GM23338 (cell line): ENCODE results near the gene KCTD18. TPM values are rescaled to one million over a fixed set of nuclear protein-coding genes. Genes with fewer than 3 reads are reported as not detected.

Source experiments
- ATAC-seq: fragments of 200-7000 bp; cut with Tn5 transposase; 3 replicates; pipeline ENCODE4 v1.9.1; 2020
- DNase-seq: peaks from one replicate; pipeline ENCODE4 v3.0.0-alpha.2; 2015; ENCODE audit warnings: low spot score
- H2AFZ ChIP-seq: fragments of 200-600 bp; sonication (generic); 2 replicates; pipeline ENCODE4 v1.8.0; 2016; ENCODE audit warnings: antibody characterized with exemption, mild to moderate bottlenecking, moderate library complexity
- H3F3A ChIP-seq: fragments of 200-600 bp; sonication (generic); replicated peaks from 2 replicates; pipeline ENCODE4 v1.8.0; 2017; ENCODE audit warnings: antibody characterized with exemption, mixed run types, low read depth
- H3K27ac ChIP-seq: fragments of 200-600 bp; sonication (generic); 2 replicates; pipeline ENCODE4 v1.6.1; 2016; ENCODE audit warnings: low read depth
- H3K27me3 ChIP-seq: fragments of 200-600 bp; sonication (generic); 2 replicates; pipeline ENCODE4 v1.8.0; 2016; ENCODE audit warnings: mild to moderate bottlenecking, mixed run types, moderate library complexity; ENCODE audit not compliant: insufficient read depth
- H3K36me3 ChIP-seq: fragments of 200-600 bp; sonication (generic); 2 replicates; pipeline ENCODE4 v1.8.0; 2016; ENCODE audit warnings: mild to moderate bottlenecking; ENCODE audit not compliant: insufficient read depth
- H3K4me1 ChIP-seq: fragments of 200-600 bp; sonication (generic); 2 replicates; pipeline ENCODE4 v1.8.0; 2016; ENCODE audit warnings: mild to moderate bottlenecking, moderate library complexity; ENCODE audit not compliant: insufficient read depth
- H3K4me2 ChIP-seq: fragments of 200-600 bp; sonication (generic); 2 replicates; pipeline ENCODE4 v1.7.1; 2017; ENCODE audit warnings: mixed run types
- H3K4me3 ChIP-seq: fragments of 200-600 bp; sonication (generic); 2 replicates; pipeline ENCODE4 v1.6.1; 2016; ENCODE audit warnings: mixed run types
- H3K79me2 ChIP-seq: fragments of 200-600 bp; sonication (generic); replicated peaks from 2 replicates; pipeline ENCODE4 v1.8.0; 2017; ENCODE audit warnings: mild to moderate bottlenecking; ENCODE audit not compliant: insufficient read depth
- H3K9me2 ChIP-seq: fragments of 200-600 bp; sonication (generic); 2 replicates; pipeline ENCODE4 v1.8.0; 2017; ENCODE audit not compliant: insufficient read depth
- H4K20me1 ChIP-seq: fragments of 200-600 bp; sonication (generic); replicated peaks from 2 replicates; pipeline ENCODE4 v1.8.0; 2017; ENCODE audit warnings: mild to moderate bottlenecking; ENCODE audit not compliant: insufficient read depth
- H3K27ac Mint-ChIP-seq: 2 replicates; pipeline ENCODE4 v1.8.0; 2020; ENCODE audit warnings: inconsistent platforms, mild to moderate bottlenecking, moderate library complexity, mixed read lengths
- H3K27me3 Mint-ChIP-seq: 3 replicates; pipeline ENCODE4 v1.8.0; 2022; ENCODE audit warnings: low read depth, mild to moderate bottlenecking, moderate library complexity, mixed read lengths, inconsistent platforms; ENCODE audit not compliant: insufficient read depth, poor library complexity
- H3K36me3 Mint-ChIP-seq: 3 replicates; pipeline ENCODE4 v1.8.0; 2021; ENCODE audit warnings: low read depth, mild to moderate bottlenecking, inconsistent platforms, moderate library complexity, mixed read lengths
- H3K4me1 Mint-ChIP-seq: 3 replicates; pipeline ENCODE4 v1.8.0; 2020; ENCODE audit warnings: mild to moderate bottlenecking, inconsistent platforms, mixed read lengths
- H3K4me3 Mint-ChIP-seq: 3 replicates; pipeline ENCODE4 v1.8.0; 2021; ENCODE audit warnings: moderate library complexity, mild to moderate bottlenecking, inconsistent platforms, mixed read lengths
- H3K9me3 Mint-ChIP-seq: 3 replicates; pipeline ENCODE4 v1.8.0; 2020; ENCODE audit warnings: moderate library complexity, mild to moderate bottlenecking, inconsistent platforms, mixed read lengths
- CREB1 ChIP-seq: fragments of 250-450 bp; sonication (Bioruptor Pico); IDR thresholded peaks from 2 replicates; pipeline ENCODE4 v1.5.0; 2020; ENCODE audit warnings: low read depth, mild to moderate bottlenecking, moderate library complexity
- CTCF ChIP-seq, 2 experiments: fragments of 200-600 bp in 1 of 2; sonication (generic) in 1 of 2; conservative IDR thresholded peaks; 2 replicates each; pipeline versions ENCODE4 v1.5.1 to v1.6.1; 2016 to 2017; ENCODE audit warnings: antibody characterized with exemption in 2 of 2, low read depth in 2 of 2, mild to moderate bottlenecking in 2 of 2, moderate library complexity in 1 of 2
- ETS1 ChIP-seq: IDR thresholded peaks from 2 replicates; pipeline ENCODE4 v1.6.1; 2016; ENCODE audit warnings: antibody characterized with exemption
- EZH2 ChIP-seq: fragments of 200-600 bp; sonication (generic); IDR thresholded peaks from one replicate; pipeline ENCODE4 v1.8.0; 2017; ENCODE audit warnings: antibody characterized with exemption, mild to moderate bottlenecking, low read depth; ENCODE audit not compliant: unreplicated experiment
- EZH2phosphoT487 ChIP-seq: fragments of 200-600 bp; sonication (generic); IDR thresholded peaks from one replicate; pipeline ENCODE4 v1.8.1; 2018; ENCODE audit warnings: antibody characterized with exemption; ENCODE audit not compliant: unreplicated experiment
- NANOG ChIP-seq: IDR thresholded peaks from 2 replicates; pipeline ENCODE4 v1.6.1; 2016; ENCODE audit warnings: antibody characterized with exemption, borderline replicate concordance
- POLR2AphosphoS5 ChIP-seq: IDR thresholded peaks from 2 replicates; pipeline ENCODE4 v1.6.1; 2016; ENCODE audit warnings: antibody characterized with exemption, low read depth
- REST ChIP-seq: IDR thresholded peaks from one replicate; pipeline ENCODE4 v1.6.1; 2018; ENCODE audit warnings: antibody characterized with exemption; ENCODE audit not compliant: unreplicated experiment
- STAT1 ChIP-seq: IDR thresholded peaks from one replicate; pipeline ENCODE4 v1.6.1; 2016; ENCODE audit warnings: antibody characterized with exemption; ENCODE audit not compliant: unreplicated experiment
- ZNF114 ChIP-seq: fragments of 250-450 bp; sonication (Bioruptor Pico); IDR thresholded peaks from 2 replicates; pipeline ENCODE4 v1.5.0; 2020; ENCODE audit warnings: mild to moderate bottlenecking, moderate library complexity
- ZNF331 ChIP-seq: fragments of 250-450 bp; sonication (Bioruptor Pico); IDR thresholded peaks from 2 replicates; pipeline ENCODE4 v1.5.0; 2020; ENCODE audit warnings: low read depth, mild to moderate bottlenecking, moderate library complexity
- ZNF462 ChIP-seq: fragments of 250-450 bp; sonication (Bioruptor Pico); IDR thresholded peaks from 2 replicates; pipeline ENCODE4 v1.5.0; 2020; ENCODE audit warnings: mild to moderate bottlenecking, moderate library complexity
- polyA plus RNA-seq: library from polyadenylated mRNA; unstranded; fragments of >200 nt; fragmentation: Nextera tagmentation; extraction: Ambion mirVana; gene quantifications from 2 replicates; pipeline ENCODE4 v1.2.1, GENCODE V29; 2016
- total RNA-seq: library from RNA; depleted of rRNA; stranded (reverse); fragments of >200 nt; shearing (Covaris generic); gene quantifications from 2 replicates; pipeline ENCODE4 v1.2.3, GENCODE V29; 2014

KCTD18 gene
- total and polyA plus RNA-seq, 2 experiments from 2014 or later, result 3.3 to 4.7 TPM

GRCh38 chr2:200534572-200534971 is 24.7 kb upstream of the KCTD18 start (continued):
- TF ChIP-seq CTCF (conservative IDR thresholded peaks at IDR 0.05; ENCODE audit: low read depth in 2 of 2) (no peak), EZH2 (no peak), REST (no peak), POLR2AphosphoS5 (no peak), CREB1 (CRISPR knock-in tag) (no peak)

- Histone ChIP-seq H3K4me1 (no peaks in the 10 kb centered on the region), H3K36me3 (peaks cover 15% of the 10 kb centered on the region), H4K20me1 (peaks cover 3% of the 10 kb centered on the region), H3K4me2 (no peak overlapping the region), H3K79me2 (peaks cover 21% of the 10 kb centered on the region), H3F3A (no peaks in the 10 kb centered on the region), H2AFZ (no peak overlapping the region), H3K9me2 (no peaks in the 10 kb centered on the region), H3K4me3 (no peak overlapping the region), H3K27ac (no peak overlapping the region), H3K27me3 (no peaks in the 10 kb centered on the region)
- Mint-ChIP-seq H3K27me3 (no peaks in the 10 kb centered on the region), H3K36me3 (peaks cover 4% of the 10 kb centered on the region; the same call in 1 of the 3 replicates), H3K27ac (no peak overlapping the region), H3K4me3 (no peak overlapping the region), H3K4me1 (no peaks in the 10 kb centered on the region; the same call in 2 of the 3 replicates), H3K9me3 (no peaks in the 10 kb centered on the region)
- ATAC-seq (no peak), DNase-seq (no peak)
- no peak for TF ChIP-seq ZNF114 (CRISPR knock-in tag)
- TF ChIP-seq ETS1, result no peak
- TF ChIP-seq EZH2phosphoT487, result no peak
- TF ChIP-seq NANOG, result no peak
- no peak for TF ChIP-seq STAT1
- no peak for TF ChIP-seq ZNF331 (CRISPR knock-in tag)
- TF ChIP-seq ZNF462, result no peak
- TF ChIP-seq POLR2AphosphoS5, result no peak
- no peak for TF ChIP-seq EZH2
Measured at GRCh38 chr2:200533754-200534153, 23.9 kb upstream of the KCTD18 start.
